ENCODE measurements around the gene NTNG1.

Gene NTNG1

DNA sequence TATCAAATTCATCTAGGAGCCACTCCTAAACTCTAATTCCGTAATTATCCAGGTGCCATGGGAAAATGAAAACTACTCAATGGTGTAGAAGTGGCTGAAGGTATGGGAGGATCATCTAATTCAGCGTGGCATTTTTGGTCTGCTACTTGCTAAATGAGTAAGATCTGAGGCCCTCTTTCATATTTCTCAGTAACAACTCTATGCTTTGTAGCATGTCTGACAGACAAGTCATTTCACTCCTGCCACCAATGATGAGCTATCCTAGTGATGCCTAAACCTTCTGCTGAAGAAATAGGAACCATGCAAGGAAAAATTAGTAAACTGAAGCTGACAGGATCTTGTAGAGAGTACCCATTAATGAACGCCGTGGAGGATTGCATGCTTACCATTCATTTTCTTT lies 145.3 kb downstream of the NTNG1 start:
- Mint-ChIP-seq H3K27me3 (no peaks in the 10 kb centered on the region), H3K4me1 (no peaks in the 10 kb centered on the region), H3K9me3 (no peaks in the 10 kb centered on the region), H3K27ac (ENCODE audit: low read depth) (no peak overlapping the region), H3K4me3 (no peak overlapping the region), H3K36me3 (ENCODE audit: insufficient read depth) (no peaks in the 10 kb centered on the region)
- ATAC-seq (replicated peaks; ENCODE audit: extremely low read depth, poor library complexity, severe bottlenecking), result no peak
- DNase-seq (ENCODE audit: low spot score in 2 of 2), result no peak

DNA sequence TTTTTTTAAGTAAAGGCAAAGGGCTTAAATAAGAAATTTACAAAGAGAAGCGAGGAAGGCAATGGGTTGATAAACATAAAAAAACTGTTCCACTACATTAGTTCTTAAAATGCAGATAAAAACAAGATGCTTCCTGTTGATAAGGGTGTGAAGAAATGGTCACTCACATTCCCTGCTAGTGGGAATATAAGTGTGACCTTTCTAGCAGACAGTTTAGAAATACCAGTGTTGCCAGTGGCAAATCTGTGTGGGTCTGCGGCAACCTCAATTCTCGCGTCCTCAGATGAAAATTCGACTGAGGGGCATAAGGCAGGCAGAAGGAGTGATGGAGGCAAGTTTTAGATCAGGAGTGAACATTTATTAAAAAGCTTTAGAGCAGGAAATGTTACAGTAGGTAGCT lies 151.1 kb downstream of the NTNG1 start:
- no peaks in the 10 kb centered on the region for H3K36me3 Mint-ChIP-seq (ENCODE audit: insufficient read depth)
- no peak overlapping the region for H3K4me3 Mint-ChIP-seq
- no peak overlapping the region for H3K27ac Mint-ChIP-seq (ENCODE audit: low read depth)
- no peaks in the 10 kb centered on the region for H3K27me3 Mint-ChIP-seq
- no peaks in the 10 kb centered on the region for H3K4me1 Mint-ChIP-seq
- no peak for DNase-seq (ENCODE audit: low spot score in 2 of 2)
- no peaks in the 10 kb centered on the region for H3K9me3 Mint-ChIP-seq
- ATAC-seq (replicated peaks; ENCODE audit: extremely low read depth, poor library complexity, severe bottlenecking), result no peak

DNA sequence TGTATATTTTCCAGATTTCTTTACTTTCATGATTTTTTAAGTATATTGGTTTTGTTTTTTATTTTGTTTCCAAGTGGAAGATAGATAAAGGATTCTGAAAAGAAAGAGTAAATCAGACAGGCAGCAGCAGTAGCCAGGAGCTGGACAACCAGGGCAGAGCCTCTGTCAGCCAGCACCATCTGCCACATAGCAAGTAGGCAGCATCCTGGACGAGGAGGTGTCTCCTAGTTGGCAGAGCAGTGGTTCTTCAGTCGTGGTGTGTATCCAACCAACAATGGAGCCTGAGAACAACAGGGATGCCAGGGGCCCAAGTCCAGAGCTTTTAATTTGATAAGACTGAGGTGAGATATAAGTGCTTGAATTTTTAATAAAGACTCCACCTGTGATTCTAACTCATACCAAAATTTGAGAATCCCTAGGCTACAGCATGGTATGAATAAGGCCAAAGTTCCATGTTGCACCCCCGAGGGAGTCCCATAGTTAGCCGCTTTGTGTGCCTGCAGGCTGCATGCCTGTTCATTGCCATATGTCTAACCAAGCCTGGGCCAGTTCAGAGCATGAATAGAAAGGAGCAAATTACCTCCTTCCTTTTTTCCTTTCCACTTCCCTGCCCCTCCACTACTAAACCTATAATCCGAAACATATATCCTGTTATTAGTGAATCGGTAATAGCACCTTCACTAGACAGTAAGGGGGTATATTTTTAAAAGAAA lies 153.2 kb downstream of the NTNG1 start:
- H3K36me3 Mint-ChIP-seq (ENCODE audit: insufficient read depth), result no peaks in the 10 kb centered on the region
- no peaks in the 10 kb centered on the region for H3K9me3 Mint-ChIP-seq
- no peaks in the 10 kb centered on the region for H3K27me3 Mint-ChIP-seq
- no peak overlapping the region for H3K27ac Mint-ChIP-seq (ENCODE audit: low read depth)
- no peaks in the 10 kb centered on the region for H3K4me1 Mint-ChIP-seq
- ATAC-seq (replicated peaks; ENCODE audit: extremely low read depth, poor library complexity, severe bottlenecking) (no peak), DNase-seq (ENCODE audit: low spot score in 2 of 2) (no peak)
- H3K4me3 Mint-ChIP-seq, result no peak overlapping the region

DNA sequence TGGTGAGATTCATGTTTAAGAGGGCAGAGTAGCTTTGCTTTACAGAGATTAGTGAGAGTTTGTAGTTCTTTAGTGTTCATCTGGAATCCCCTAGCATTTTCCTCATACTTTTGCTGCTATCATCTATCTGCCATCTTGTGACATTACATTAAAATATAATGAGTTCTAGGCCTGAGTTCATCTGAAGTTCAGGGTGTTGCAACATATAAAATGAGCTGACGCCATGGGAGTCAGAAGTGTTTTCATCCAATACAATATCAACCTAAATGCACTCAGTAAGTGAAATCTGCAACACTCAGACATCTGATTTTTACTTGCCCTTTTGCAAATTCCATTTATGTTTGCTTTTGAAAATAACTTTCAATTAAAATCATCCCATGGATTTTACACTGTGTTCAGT lies 153.8 kb downstream of the NTNG1 start:
- no peaks in the 10 kb centered on the region for H3K9me3 Mint-ChIP-seq
- no peaks in the 10 kb centered on the region for H3K36me3 Mint-ChIP-seq (ENCODE audit: insufficient read depth)
- DNase-seq (ENCODE audit: low spot score in 2 of 2), result no peak
- no peak overlapping the region for H3K4me3 Mint-ChIP-seq
- no peak overlapping the region for H3K27ac Mint-ChIP-seq (ENCODE audit: low read depth)
- no peaks in the 10 kb centered on the region for H3K27me3 Mint-ChIP-seq
- no peaks in the 10 kb centered on the region for H3K4me1 Mint-ChIP-seq
- no peak for ATAC-seq (replicated peaks; ENCODE audit: extremely low read depth, poor library complexity, severe bottlenecking)

DNA sequence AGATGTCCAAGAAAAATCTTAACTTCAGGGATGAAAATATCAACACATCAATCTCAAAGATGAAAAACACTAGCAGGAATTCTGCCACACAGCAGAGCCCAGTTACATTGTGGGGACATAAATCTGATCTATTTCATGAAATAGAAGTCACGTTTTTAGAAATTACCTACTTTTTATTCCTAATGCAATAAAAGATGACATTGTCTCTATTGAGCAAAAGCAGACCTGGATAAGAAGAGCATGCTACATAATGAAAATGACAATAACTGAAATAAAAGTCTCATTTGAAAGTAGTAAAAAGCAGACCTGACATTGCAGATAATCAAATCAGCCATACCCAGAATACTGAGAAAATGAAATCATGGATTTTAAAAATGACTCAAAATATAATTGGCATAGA lies 156.8 kb downstream of the NTNG1 start:
- Mint-ChIP-seq H3K27me3 (no peaks in the 10 kb centered on the region), H3K27ac (ENCODE audit: low read depth) (no peak overlapping the region)

DNA sequence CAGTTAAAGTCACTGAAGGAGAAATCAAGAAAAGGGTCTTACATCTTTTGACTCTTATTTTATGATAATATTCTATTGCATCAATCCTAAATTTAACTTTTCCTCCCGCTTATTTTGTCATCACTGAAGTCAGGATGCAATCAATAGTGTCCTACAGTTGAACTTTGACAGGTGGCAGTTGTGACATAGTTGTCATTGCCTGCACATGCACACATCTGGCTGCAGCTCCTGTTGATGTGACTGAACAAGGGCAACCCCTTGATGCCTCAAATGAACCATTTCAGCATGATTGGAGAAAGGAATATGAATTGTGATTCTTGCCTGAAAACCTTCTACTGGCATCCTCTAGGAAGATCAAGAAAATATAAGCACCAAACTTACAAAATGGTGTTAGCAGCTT lies 157.7 kb downstream of the NTNG1 start:
- no peaks in the 10 kb centered on the region for H3K4me1 Mint-ChIP-seq
- H3K4me3 Mint-ChIP-seq, result no peak overlapping the region
- no peaks in the 10 kb centered on the region for H3K27me3 Mint-ChIP-seq

More for the DNA sequence above, 156.8 kb downstream of the NTNG1 start:
- no peak for DNase-seq (ENCODE audit: low spot score in 2 of 2)
- ATAC-seq (replicated peaks; ENCODE audit: extremely low read depth, poor library complexity, severe bottlenecking), result no peak
- no peak overlapping the region for H3K4me3 Mint-ChIP-seq
- H3K4me1 Mint-ChIP-seq, result no peaks in the 10 kb centered on the region
- no peaks in the 10 kb centered on the region for H3K36me3 Mint-ChIP-seq (ENCODE audit: insufficient read depth)
- no peaks in the 10 kb centered on the region for H3K9me3 Mint-ChIP-seq

DNA sequence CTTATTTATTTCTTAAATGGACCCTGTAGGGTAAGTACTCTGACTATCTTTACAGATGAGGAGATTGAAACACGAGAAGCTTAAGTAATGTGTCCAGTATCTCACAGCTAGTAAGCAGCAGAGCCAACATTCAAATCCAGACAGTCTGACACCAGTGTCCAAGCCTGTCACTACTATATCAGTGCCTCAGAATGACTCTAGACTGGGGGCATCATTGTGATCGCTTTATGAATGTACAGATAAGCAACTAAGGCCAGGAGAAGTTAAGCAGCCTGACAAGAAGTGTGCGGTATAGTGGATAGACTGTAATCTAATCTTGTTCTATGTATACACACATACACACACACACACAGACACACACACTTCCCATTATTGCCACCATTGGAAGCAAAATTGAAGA lies 158.7 kb downstream of the NTNG1 start:
- no peak for DNase-seq (ENCODE audit: low spot score in 2 of 2)
- H3K27ac Mint-ChIP-seq (ENCODE audit: low read depth), result no peak overlapping the region
- ATAC-seq (replicated peaks; ENCODE audit: extremely low read depth, poor library complexity, severe bottlenecking), result no peak
- no peaks in the 10 kb centered on the region for H3K4me1 Mint-ChIP-seq
- H3K27me3 Mint-ChIP-seq, result no peaks in the 10 kb centered on the region
- no peaks in the 10 kb centered on the region for H3K9me3 Mint-ChIP-seq
- no peak overlapping the region for H3K4me3 Mint-ChIP-seq
- no peaks in the 10 kb centered on the region for H3K36me3 Mint-ChIP-seq (ENCODE audit: insufficient read depth)

More for the DNA sequence above, 157.7 kb downstream of the NTNG1 start:
- ATAC-seq (replicated peaks; ENCODE audit: extremely low read depth, poor library complexity, severe bottlenecking) (no peak), DNase-seq (ENCODE audit: low spot score in 2 of 2) (no peak)
- Mint-ChIP-seq H3K9me3 (no peaks in the 10 kb centered on the region), H3K36me3 (ENCODE audit: insufficient read depth) (no peaks in the 10 kb centered on the region), H3K27ac (ENCODE audit: low read depth) (no peak overlapping the region)

DNA sequence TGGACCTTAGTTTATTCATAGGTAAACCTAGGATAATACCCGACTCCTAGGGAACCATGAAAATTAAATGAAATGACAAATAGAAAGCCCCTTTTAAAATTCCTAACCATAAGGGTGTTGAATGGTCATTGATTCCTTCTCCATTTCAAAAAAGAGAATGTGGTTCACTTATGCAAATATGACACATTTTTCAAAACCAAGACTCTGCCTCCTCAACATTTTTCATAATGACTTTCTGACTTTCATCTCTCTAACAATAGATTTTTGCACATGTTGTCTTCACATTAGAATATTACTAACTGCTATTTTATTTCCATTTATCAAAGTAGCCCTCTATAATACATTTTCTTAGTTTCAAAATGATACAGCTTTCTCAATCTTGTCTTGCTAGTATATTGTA lies 169.1 kb downstream of the NTNG1 start:
- H3K4me3 Mint-ChIP-seq, result no peak overlapping the region
- no peak for DNase-seq (ENCODE audit: low spot score in 2 of 2)
- no peaks in the 10 kb centered on the region for H3K27me3 Mint-ChIP-seq
- ATAC-seq (replicated peaks; ENCODE audit: extremely low read depth, poor library complexity, severe bottlenecking), result no peak
- no peaks in the 10 kb centered on the region for H3K36me3 Mint-ChIP-seq (ENCODE audit: insufficient read depth)
- H3K9me3 Mint-ChIP-seq, result no peaks in the 10 kb centered on the region
- H3K27ac Mint-ChIP-seq (ENCODE audit: low read depth), result no peak overlapping the region
- H3K4me1 Mint-ChIP-seq, result no peaks in the 10 kb centered on the region

DNA sequence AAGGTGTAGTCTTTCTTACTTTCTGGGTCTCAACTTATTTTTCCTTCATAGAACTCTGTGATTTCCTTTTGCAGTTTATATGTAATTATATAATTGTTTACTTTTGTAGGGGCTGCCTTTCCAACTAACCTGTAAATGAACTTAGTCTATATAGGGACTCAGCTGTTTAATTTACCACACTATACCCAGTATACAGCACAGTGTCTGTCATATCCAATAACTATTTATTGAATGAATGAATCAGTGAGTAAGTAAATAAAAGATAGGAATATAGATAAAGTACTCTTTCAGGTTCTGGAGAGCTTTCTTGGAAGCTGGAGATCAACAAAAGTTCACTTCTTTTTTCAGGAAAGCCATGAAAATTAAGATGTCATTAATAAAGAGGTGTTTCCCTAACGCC lies 174.8 kb downstream of the NTNG1 start:
- Mint-ChIP-seq H3K4me1 (no peaks in the 10 kb centered on the region), H3K36me3 (ENCODE audit: insufficient read depth) (no peaks in the 10 kb centered on the region), H3K9me3 (no peaks in the 10 kb centered on the region), H3K4me3 (no peak overlapping the region), H3K27ac (ENCODE audit: low read depth) (no peak overlapping the region), H3K27me3 (peaks cover 5% of the 10 kb centered on the region)
- no peak for DNase-seq (ENCODE audit: low spot score in 2 of 2)
- ATAC-seq (replicated peaks; ENCODE audit: extremely low read depth, poor library complexity, severe bottlenecking), result no peak

DNA sequence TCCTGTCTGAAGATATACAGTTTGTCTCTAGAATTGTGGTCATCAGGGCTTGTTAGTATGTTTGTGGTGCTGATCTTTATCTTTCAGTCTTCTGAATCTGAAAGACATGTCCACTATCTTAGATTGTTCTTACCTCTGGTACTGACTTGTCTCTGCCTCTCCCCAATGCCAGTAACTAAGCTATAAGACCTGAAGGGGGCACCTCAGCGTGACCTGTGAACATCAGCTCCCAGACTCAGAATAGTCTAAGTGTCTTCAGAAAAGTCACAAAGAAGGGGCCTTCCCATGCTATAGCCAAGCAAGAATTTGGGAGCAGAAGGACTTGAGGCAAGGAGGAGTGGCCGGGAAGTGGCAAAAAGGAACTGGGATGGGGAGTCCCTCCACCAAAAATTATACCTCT lies 178.1 kb downstream of the NTNG1 start:
- ATAC-seq (replicated peaks; ENCODE audit: extremely low read depth, poor library complexity, severe bottlenecking) (no peak), DNase-seq (ENCODE audit: low spot score in 2 of 2) (no peak)
- Mint-ChIP-seq H3K27ac (ENCODE audit: low read depth) (no peak overlapping the region), H3K36me3 (ENCODE audit: insufficient read depth) (no peaks in the 10 kb centered on the region), H3K9me3 (no peaks in the 10 kb centered on the region), H3K27me3 (peaks cover 18% of the 10 kb centered on the region), H3K4me1 (no peaks in the 10 kb centered on the region), H3K4me3 (no peak overlapping the region)

DNA sequence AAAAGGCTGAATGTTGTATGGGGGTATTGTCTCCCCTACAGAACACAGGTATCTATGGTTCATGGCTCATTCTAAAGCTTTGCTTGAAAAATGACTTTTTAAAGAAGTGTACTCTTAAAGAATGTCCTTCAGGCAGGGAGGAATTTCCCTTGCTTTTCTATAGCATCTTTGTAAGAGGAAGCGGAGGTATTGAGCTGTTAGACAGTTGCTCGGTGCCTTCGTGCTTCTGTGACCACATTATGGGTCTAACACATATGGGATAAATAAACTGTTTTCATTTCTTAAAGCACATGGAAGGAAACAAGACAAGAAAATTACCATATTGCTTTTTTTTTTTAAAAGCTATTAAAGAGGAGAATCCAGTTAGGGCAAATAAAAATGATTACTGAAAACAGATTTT lies 182.9 kb downstream of the NTNG1 start:
- no peak overlapping the region for H3K27ac Mint-ChIP-seq (ENCODE audit: low read depth)
- ATAC-seq (replicated peaks; ENCODE audit: extremely low read depth, poor library complexity, severe bottlenecking) (no peak), DNase-seq (ENCODE audit: low spot score in 2 of 2) (no peak)
- H3K27me3 Mint-ChIP-seq, result peaks cover 26% of the 10 kb centered on the region
- no peaks in the 10 kb centered on the region for H3K9me3 Mint-ChIP-seq
- no peak overlapping the region for H3K4me3 Mint-ChIP-seq
- H3K36me3 Mint-ChIP-seq (ENCODE audit: insufficient read depth), result no peaks in the 10 kb centered on the region
- H3K4me1 Mint-ChIP-seq, result no peaks in the 10 kb centered on the region

DNA sequence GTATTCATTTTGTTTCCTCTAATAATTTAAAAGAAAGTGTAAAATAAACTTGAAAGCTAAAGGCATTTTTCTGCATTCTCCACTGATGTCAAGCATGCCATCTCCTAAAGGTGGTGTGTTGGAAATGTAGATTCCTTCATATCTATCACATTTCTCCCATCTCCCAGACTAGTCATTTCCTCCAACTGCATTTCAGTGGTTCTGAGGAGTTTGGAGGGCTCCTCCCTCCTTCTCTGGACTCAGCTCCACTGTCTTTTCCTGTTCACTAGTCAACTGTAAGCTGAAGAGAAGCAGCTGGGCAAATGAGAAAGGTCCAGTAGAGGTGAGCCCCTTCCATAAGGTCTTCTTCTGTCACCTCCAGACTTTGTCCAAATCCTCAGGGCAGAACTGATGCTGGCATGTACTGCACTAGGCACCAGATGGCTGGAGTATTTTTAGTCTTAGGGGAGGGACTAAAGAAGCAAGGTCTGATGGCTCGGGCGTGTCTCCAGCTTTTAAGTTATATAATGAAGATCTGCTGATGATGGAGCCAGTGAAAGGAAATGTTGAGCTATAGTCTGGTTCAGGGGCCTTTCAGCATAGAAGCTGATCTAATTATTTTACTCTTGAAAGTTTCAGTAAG lies 186.1 kb downstream of the NTNG1 start:
- H3K27ac Mint-ChIP-seq (ENCODE audit: low read depth), result no peak overlapping the region
- ATAC-seq (replicated peaks; ENCODE audit: extremely low read depth, poor library complexity, severe bottlenecking), result no peak

DNA sequence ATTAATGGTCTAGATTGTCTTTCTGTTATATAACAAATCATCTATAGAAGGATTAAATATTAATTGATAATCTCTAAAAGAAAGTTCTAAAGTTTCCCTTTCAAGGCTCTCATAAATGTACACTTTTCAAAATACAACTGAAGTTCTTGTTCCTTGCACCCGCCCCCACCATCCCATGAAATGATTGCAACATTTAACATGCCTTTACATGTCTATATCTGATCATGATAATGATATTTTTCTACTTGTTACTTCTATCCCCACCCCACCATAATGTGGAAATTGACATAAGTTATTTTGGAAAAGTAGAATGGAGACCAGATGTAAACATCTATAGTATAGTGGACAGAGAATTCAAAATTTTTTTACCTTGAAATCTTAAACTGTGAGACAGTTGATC lies 186.6 kb downstream of the NTNG1 start:
- Mint-ChIP-seq H3K27me3 (peaks cover 32% of the 10 kb centered on the region), H3K27ac (ENCODE audit: low read depth) (no peak overlapping the region), H3K4me3 (no peak overlapping the region), H3K36me3 (ENCODE audit: insufficient read depth) (peaks cover 2% of the 10 kb centered on the region), H3K4me1 (no peaks in the 10 kb centered on the region), H3K9me3 (no peaks in the 10 kb centered on the region)
- ATAC-seq (replicated peaks; ENCODE audit: extremely low read depth, poor library complexity, severe bottlenecking), result no peak
- no peak for DNase-seq (ENCODE audit: low spot score in 2 of 2)

More for the DNA sequence above, 186.1 kb downstream of the NTNG1 start:
- Mint-ChIP-seq H3K36me3 (ENCODE audit: insufficient read depth) (peaks cover 2% of the 10 kb centered on the region), H3K27me3 (peaks cover 32% of the 10 kb centered on the region), H3K9me3 (no peaks in the 10 kb centered on the region), H3K4me3 (no peak overlapping the region), H3K4me1 (no peaks in the 10 kb centered on the region)
- DNase-seq (ENCODE audit: low spot score in 2 of 2), result no peak
